Prostate gland (tissue), 2 donors: ENCODE data around the gene ADORA2A. TPM values are rescaled to one million over a fixed set of nuclear protein-coding genes. Genes with fewer than 3 reads are reported as not detected.
A peak's percentile ranks its signal among the peaks of the same experiment; 100 is the strongest.

Experiments used
- DNase-seq: peaks from one replicate; pipeline ENCODE4 v3.0.0-alpha.2; 2019; ENCODE audit warnings: low spot score
- H3K27ac ChIP-seq, 2 donors: fragments of 200-600 bp; sonication (generic); 2 replicates each; pipeline ENCODE4 v1.5.1; 2017 to 2019
- H3K27me3 ChIP-seq: fragments of 200-600 bp; sonication (generic); replicated peaks from 2 replicates; pipeline ENCODE4 v1.5.1; 2019; ENCODE audit not compliant: insufficient read depth
- H3K36me3 ChIP-seq, 2 donors: fragments of 200-600 bp; sonication (generic); 1 replicate in 1 of 2; 2 replicates in 1 of 2; pipeline versions ENCODE4 v1.5.1 to v1.8.1; 2017 to 2019
- H3K4me1 ChIP-seq: fragments of 200-600 bp; sonication (generic); replicated peaks from 2 replicates; pipeline ENCODE4 v1.5.1; 2019
- H3K4me3 ChIP-seq, 2 donors: fragments of 200-600 bp; sonication (generic); 2 replicates each; pipeline ENCODE4 v1.5.1; 2017 to 2019
- H3K9me3 ChIP-seq: fragments of 200-600 bp; sonication (generic); 2 replicates; pipeline ENCODE4 v1.5.1; 2017
- CTCF ChIP-seq, 4 experiments: fragments of 200-600 bp in 2 of 4; fragments of 450-650 bp in 2 of 4; sonication (generic) in 2 of 4; IDR thresholded peaks; 1 replicate in 3 of 4; 2 replicates in 1 of 4; pipeline ENCODE4 v1.5.1; 2016 to 2019; ENCODE audit warnings: antibody characterized with exemption in 4 of 4, mild to moderate bottlenecking in 2 of 4, moderate library complexity in 2 of 4
- POLR2A ChIP-seq: fragments of 450-650 bp; IDR thresholded peaks from one replicate; pipeline ENCODE4 v1.6.1; 2016; ENCODE audit warnings: antibody characterized with exemption, mild to moderate bottlenecking
- POLR2AphosphoS5 ChIP-seq: sonication (generic); formaldehyde crosslinking; IDR thresholded peaks from one replicate; pipeline ENCODE4 v1.6.1; 2017; ENCODE audit warnings: antibody characterized with exemption
- WGBS: methylation state at CpG from one replicate; pipeline ENCODE4 v1.1.5; 2018; 5-methylcytosine and 5-hydroxymethylcytosine counted together
- intact Hi-C: fragments of 100-400 bp; cut with DNase I; formaldehyde crosslinking; loops from one replicate; pipeline ENCODE4 v1.14.2; 2022
- total RNA-seq, 2 donors: library from RNA; depleted of rRNA; stranded (reverse); fragments of >200 nt; gene quantifications; one replicate each; pipeline ENCODE4 v1.1.0, GENCODE V29; 2016

The ADORA2A gene
- total RNA-seq, 2 donors from 2014 or later, result 2.1 to 3.7 TPM

DNA sequence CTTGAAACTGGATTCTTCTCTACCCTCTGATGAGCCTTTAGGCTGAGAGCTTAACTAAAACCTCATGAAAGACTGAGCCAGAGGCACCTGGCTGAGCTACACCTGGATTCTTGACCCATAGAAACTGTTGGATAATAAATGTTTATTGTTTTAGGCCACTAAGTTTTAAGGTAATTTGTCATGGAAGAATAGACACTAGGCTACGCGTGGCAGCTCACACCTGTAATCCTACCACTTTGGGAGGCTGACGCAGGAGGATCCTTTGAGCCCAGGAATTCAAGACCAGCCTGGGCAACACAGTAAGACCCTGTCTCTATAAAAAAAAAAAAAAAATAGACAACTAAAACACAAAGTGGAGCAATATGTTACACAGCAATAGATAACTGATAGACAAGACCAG, 38.6 kb downstream of the ADORA2A start:
- Histone ChIP-seq H3K4me1 (no peaks in the 10 kb centered on the region), H3K27ac (no peak overlapping the region), H3K27me3 (no peaks in the 10 kb centered on the region), H3K4me3 (no peak overlapping the region), H3K9me3 (no peaks in the 10 kb centered on the region), H3K36me3 (no peaks in the 10 kb centered on the region)
- TF ChIP-seq POLR2AphosphoS5 (no peak), POLR2A (no peak), CTCF (IDR thresholded peaks at IDR 0.05) (no peak)
- DNase-seq, result no peak
- intact Hi-C loops, result no loop called here
- 98% methylated on average over 3 of the region's 3 CpGs for WGBS

DNA sequence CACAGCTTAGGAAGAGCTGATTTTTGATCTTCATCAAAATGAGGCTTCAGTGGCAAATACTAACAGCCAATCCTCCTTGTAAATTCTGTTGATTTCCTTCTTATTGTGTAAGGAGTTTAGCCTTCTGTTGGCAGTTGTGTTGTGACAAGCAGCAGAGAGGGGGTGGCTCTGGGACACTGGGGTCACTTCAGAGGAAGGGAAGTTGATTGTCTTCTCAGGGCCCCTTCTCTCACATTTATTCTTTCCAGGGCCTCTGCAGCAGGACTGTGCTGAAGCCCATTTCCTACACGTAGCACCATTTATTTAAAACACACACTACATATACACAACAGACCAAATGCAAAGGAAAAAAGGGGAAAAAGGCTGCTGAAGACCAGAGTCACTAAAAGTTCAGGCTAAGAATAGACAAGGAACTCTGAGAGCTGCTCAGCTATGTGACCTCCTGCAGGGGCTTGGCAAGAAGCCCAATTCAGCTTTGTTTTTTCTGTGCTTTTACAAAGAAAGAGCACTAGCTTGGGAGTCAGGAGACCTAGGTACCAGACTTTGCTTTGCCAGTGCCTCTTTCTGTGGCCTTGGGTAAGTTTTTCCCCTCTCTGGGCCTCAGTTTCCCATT, 39.4 kb downstream of the ADORA2A start:
- WGBS, result 50% methylated on average over 1 of the region's 1 CpG
- intact Hi-C loops, result no loop called here
- Histone ChIP-seq H3K27ac (peak overlapping the region in 1 of 2 donors; percentile 42), H3K4me1 (no peaks in the 10 kb centered on the region), H3K4me3 (no peak overlapping the region), H3K36me3 (no peaks in the 10 kb centered on the region), H3K9me3 (no peaks in the 10 kb centered on the region), H3K27me3 (no peaks in the 10 kb centered on the region)
- TF ChIP-seq POLR2A, result no peak
- no peak for TF ChIP-seq CTCF (IDR thresholded peaks at IDR 0.05)
- no peak for TF ChIP-seq POLR2AphosphoS5
- no peak for DNase-seq

GRCh38 chr22:24467340-24467739, 39.9 kb downstream of the ADORA2A start:
- TF ChIP-seq POLR2AphosphoS5, result no peak
- TF ChIP-seq CTCF (IDR thresholded peaks at IDR 0.05), result no peak
- no peak for TF ChIP-seq POLR2A
- no peak for DNase-seq
- no peaks in the 10 kb centered on the region for H3K9me3 ChIP-seq
- no peak overlapping the region for H3K4me3 ChIP-seq
- H3K27me3 ChIP-seq, result no peaks in the 10 kb centered on the region
- WGBS, result 64% methylated on average over 2 of the region's 2 CpGs
- intact Hi-C loops, result no loop called here
- peak overlapping the region in 1 of 2 donors; percentile 42 for H3K27ac ChIP-seq
- no peaks in the 10 kb centered on the region for H3K4me1 ChIP-seq
- no peaks in the 10 kb centered on the region for H3K36me3 ChIP-seq

DNA sequence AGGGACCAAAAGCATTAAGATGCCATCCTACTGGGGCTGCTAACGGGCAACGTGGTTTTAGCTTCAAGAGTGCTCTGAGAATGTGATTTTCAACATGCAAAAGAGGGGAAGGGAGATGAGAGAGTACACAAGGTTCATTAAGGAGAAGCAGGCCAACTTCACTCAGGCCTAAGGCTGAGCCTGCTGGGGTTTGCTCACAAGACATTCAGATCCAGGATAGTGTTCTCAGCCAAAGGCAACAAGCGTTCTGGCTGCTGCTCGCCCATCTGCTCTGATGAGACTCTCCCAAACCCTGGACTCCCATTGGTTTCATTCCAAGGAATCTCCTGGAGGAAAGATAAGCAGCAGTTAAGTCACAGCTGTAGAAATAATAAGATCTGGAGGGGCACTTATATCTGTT, 44.2 kb downstream of the ADORA2A start:
- TF ChIP-seq CTCF (IDR thresholded peaks at IDR 0.05), result no peak
- TF ChIP-seq POLR2AphosphoS5, result peak; percentile 34
- no peak for TF ChIP-seq POLR2A
- H3K4me3 ChIP-seq, result no peak overlapping the region
- no peaks in the 10 kb centered on the region for H3K9me3 ChIP-seq
- intact Hi-C loops, result no loop called here
- no peaks in the 10 kb centered on the region for H3K4me1 ChIP-seq
- DNase-seq, result no peak
- no peaks in the 10 kb centered on the region for H3K36me3 ChIP-seq
- H3K27ac ChIP-seq, result peak overlapping the region in 1 of 2 donors; percentile 41
- H3K27me3 ChIP-seq, result no peaks in the 10 kb centered on the region
- 64% methylated on average over 4 of the region's 4 CpGs for WGBS

DNA sequence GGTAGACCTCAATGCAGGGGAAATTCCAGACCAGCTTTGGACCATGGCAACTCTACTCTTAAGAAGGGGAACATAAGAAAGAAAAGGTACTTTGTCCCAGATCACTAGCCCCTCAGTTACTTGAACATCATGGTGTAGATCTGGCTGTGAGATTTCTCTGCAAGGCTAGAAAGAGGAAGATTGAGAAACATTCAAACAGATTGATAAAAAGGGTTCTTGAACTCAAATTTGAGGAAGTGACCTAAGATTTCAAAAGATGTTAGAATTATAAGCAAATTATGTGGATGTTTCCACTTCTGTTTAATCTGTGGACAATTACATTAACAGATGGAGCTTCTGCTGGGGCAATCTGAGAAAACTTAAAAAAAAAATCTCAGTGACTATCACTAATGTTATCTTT, 45.9 kb downstream of the ADORA2A start:
- TF ChIP-seq POLR2AphosphoS5 (no peak), CTCF (IDR thresholded peaks at IDR 0.05) (no peak), POLR2A (no peak)
- no peak for DNase-seq
- intact Hi-C loops, result no loop called here
- Histone ChIP-seq H3K27me3 (no peaks in the 10 kb centered on the region), H3K27ac (no peak overlapping the region), H3K36me3 (no peaks in the 10 kb centered on the region), H3K4me3 (no peak overlapping the region), H3K9me3 (no peaks in the 10 kb centered on the region), H3K4me1 (no peaks in the 10 kb centered on the region)
